Calu3 (cell line): ENCODE results near the gene ST8SIA2. TPM values are rescaled to one million over a fixed set of nuclear protein-coding genes. Genes with fewer than 3 reads are reported as not detected.

ENCODE experiments used
- BruUV-seq: library from RNA; stranded (reverse); fragments of 400-500 nt; replicated peaks from 2 replicates; lab custom pipeline; 2021; lab: Mats Ljungman, UMichigan
- CTCF ChIA-PET: fragments of 300-600 bp; sonication (Branson Sonifier 250); formaldehyde crosslinking; loops from one replicate; lab custom pipeline; 2022; ENCODE audit warnings: antibody characterized with exemption; lab: Charles Lee
- DNase-seq: peaks from one replicate; pipeline ENCODE4 v3.0.0; 2022
- H3K27ac Mint-ChIP-seq: one replicate; pipeline ENCODE4 v1.8.0; 2022; ENCODE audit warnings: mixed read lengths; ENCODE audit not compliant: unreplicated experiment
- H3K27me3 Mint-ChIP-seq: one replicate; pipeline ENCODE4 v1.8.0; 2022; ENCODE audit warnings: mixed read lengths; ENCODE audit not compliant: unreplicated experiment
- H3K36me3 Mint-ChIP-seq: one replicate; pipeline ENCODE4 v1.8.0; 2022; ENCODE audit warnings: mild to moderate bottlenecking, moderate library complexity, mixed read lengths; ENCODE audit not compliant: insufficient read depth, unreplicated experiment
- H3K4me1 Mint-ChIP-seq: one replicate; pipeline ENCODE4 v1.8.0; 2022; ENCODE audit warnings: mild to moderate bottlenecking, low read depth, mixed read lengths; ENCODE audit not compliant: unreplicated experiment
- H3K4me3 Mint-ChIP-seq: one replicate; pipeline ENCODE4 v1.8.0; 2022; ENCODE audit warnings: mild to moderate bottlenecking, low read depth, moderate library complexity, mixed read lengths; ENCODE audit not compliant: unreplicated experiment
- H3K9me3 Mint-ChIP-seq: one replicate; pipeline ENCODE4 v1.8.0; 2022; ENCODE audit warnings: low read depth, mixed read lengths; ENCODE audit not compliant: unreplicated experiment
- CTCF ChIP-seq: fragments of 200-600 bp; IDR thresholded peaks from one replicate; pipeline ENCODE4 v1.8.0; 2022; ENCODE audit warnings: antibody characterized with exemption; ENCODE audit not compliant: unreplicated experiment
- intact Hi-C: fragments of 100-400 bp; cut with micrococcal nuclease; formaldehyde crosslinking; loops from one replicate; pipeline ENCODE4 v1.10.0; 2022; ENCODE audit not compliant: unreplicated experiment
- total RNA-seq: library from RNA; stranded (reverse); gene quantifications from 2 replicates; pipeline ENCODE4 v1.2.3, GENCODE V29; 2022

ST8SIA2 gene
- total RNA-seq, 1 experiment from 2014 or later: not detected

GRCh38 chr15:92366381-92366780 is 27.3 kb upstream of the ST8SIA2 start:
- BruUV-seq: no TSS peak
- peaks cover 80% of the 10 kb centered on the region for H3K27me3 Mint-ChIP-seq
- intact Hi-C loops: no loop called here
- no peaks in the 10 kb centered on the region for H3K36me3 Mint-ChIP-seq
- CTCF ChIA-PET: no interaction called here
- DNase-seq: no peak
- no peak overlapping the region for H3K27ac Mint-ChIP-seq
- TF ChIP-seq CTCF: no peak
- no peak overlapping the region for H3K4me3 Mint-ChIP-seq
- H3K9me3 Mint-ChIP-seq: peaks cover 4% of the 10 kb centered on the region
- peaks cover 8% of the 10 kb centered on the region for H3K4me1 Mint-ChIP-seq

GRCh38 chr15:92375057-92375456 is 18.6 kb upstream of the ST8SIA2 start:
- CTCF ChIA-PET: no interaction called here
- DNase-seq: no peak
- no peaks in the 10 kb centered on the region for H3K36me3 Mint-ChIP-seq
- no peaks in the 10 kb centered on the region for H3K9me3 Mint-ChIP-seq
- peaks cover 69% of the 10 kb centered on the region for H3K27me3 Mint-ChIP-seq
- TF ChIP-seq CTCF: no peak
- no TSS peak for BruUV-seq
- H3K27ac Mint-ChIP-seq: no peak overlapping the region
- no peak overlapping the region for H3K4me3 Mint-ChIP-seq
- intact Hi-C loops: no loop called here
- H3K4me1 Mint-ChIP-seq: no peaks in the 10 kb centered on the region

GRCh38 chr15:92376109-92376508 is 17.6 kb upstream of the ST8SIA2 start:
- CTCF ChIA-PET: no interaction called here
- no peaks in the 10 kb centered on the region for H3K4me1 Mint-ChIP-seq
- BruUV-seq: no TSS peak
- no peak overlapping the region for H3K4me3 Mint-ChIP-seq
- H3K36me3 Mint-ChIP-seq: no peaks in the 10 kb centered on the region
- H3K9me3 Mint-ChIP-seq: no peaks in the 10 kb centered on the region
- no peak for DNase-seq
- intact Hi-C loops: no loop called here
- H3K27me3 Mint-ChIP-seq: peaks cover 79% of the 10 kb centered on the region
- no peak for TF ChIP-seq CTCF
- H3K27ac Mint-ChIP-seq: no peak overlapping the region

- Mint-ChIP-seq H3K4me1 (no peaks in the 10 kb centered on the region), H3K36me3 (no peaks in the 10 kb centered on the region), H3K9me3 (no peaks in the 10 kb centered on the region), H3K27ac (no peak overlapping the region), H3K4me3 (no peak overlapping the region), H3K27me3 (peaks cover 83% of the 10 kb centered on the region)
- TF ChIP-seq CTCF: no peak
- CTCF ChIA-PET: interaction anchor here (0.6 kb wide), 1 partner anchor 20 kb away, joined by 3 read pairs; no protein-coding TSS in a partner anchor
- intact Hi-C loops: no loop called here
- BruUV-seq: no TSS peak
- DNase-seq: no peak
Measured at GRCh38 chr15:92377083-92377789, 16.4 kb upstream of the ST8SIA2 start.
